Loucy (cell line): ENCODE results near the gene MTA1.

Experiments
- H2AFZ ChIP-seq: fragments of 200-600 bp; sonication (generic); 2 replicates; pipeline ENCODE4 v1.6.0; 2016; ENCODE audit warnings: antibody characterized with exemption, mild to moderate bottlenecking, low read length, moderate library complexity
- H3F3A ChIP-seq: fragments of 200-600 bp; 2 replicates; pipeline ENCODE4 v1.6.0; 2016; ENCODE audit warnings: antibody characterized with exemption, low read depth, mild to moderate bottlenecking
- H3K27me3 ChIP-seq: fragments of 200-600 bp; sonication (generic); 2 replicates; pipeline ENCODE4 v1.6.1; 2014; ENCODE audit warnings: low read length, mild to moderate bottlenecking; ENCODE audit not compliant: insufficient read depth, poor library complexity, severe bottlenecking
- H3K36me3 ChIP-seq: fragments of 200-600 bp; sonication (generic); 2 replicates; pipeline ENCODE4 v1.6.1; 2016; ENCODE audit warnings: low read length; ENCODE audit not compliant: insufficient read depth
- H3K4me1 ChIP-seq: fragments of 200-600 bp; sonication (generic); 2 replicates; pipeline ENCODE4 v1.5.1; 2014; ENCODE audit warnings: low read length, mild to moderate bottlenecking; ENCODE audit not compliant: insufficient read depth, poor library complexity, severe bottlenecking
- H3K4me2 ChIP-seq: fragments of 200-600 bp; sonication (generic); 2 replicates; pipeline ENCODE4 v1.6.0; 2014; ENCODE audit warnings: antibody characterized with exemption, low read length, low read depth, mild to moderate bottlenecking; ENCODE audit not compliant: poor library complexity, severe bottlenecking
- H3K4me3 ChIP-seq: fragments of 200-600 bp; sonication (generic); 2 replicates; pipeline ENCODE4 v1.5.1; 2014; ENCODE audit warnings: low read length, mild to moderate bottlenecking, mixed read lengths; ENCODE audit not compliant: poor library complexity, severe bottlenecking
- H3K79me2 ChIP-seq: fragments of 200-600 bp; sonication (generic); 2 replicates; pipeline ENCODE4 v1.6.1; 2014; ENCODE audit warnings: low read length; ENCODE audit not compliant: insufficient read depth
- H3K9ac ChIP-seq: fragments of 200-600 bp; sonication (generic); 2 replicates; pipeline ENCODE4 v1.6.0; 2014; ENCODE audit warnings: mild to moderate bottlenecking, low read depth, low read length, moderate library complexity; ENCODE audit not compliant: poor library complexity, severe bottlenecking
- H3K9me2 ChIP-seq: fragments of 200-600 bp; sonication (generic); replicated peaks from 2 replicates; pipeline ENCODE4 v1.6.1; 2016; ENCODE audit warnings: low read depth, low read length, mixed read lengths
- H3K9me3 ChIP-seq: fragments of 200-600 bp; sonication (generic); 2 replicates; pipeline ENCODE4 v1.6.1; 2014; ENCODE audit warnings: mild to moderate bottlenecking, antibody characterized with exemption, low read length, low read depth; ENCODE audit not compliant: insufficient read depth
- H4K20me1 ChIP-seq: fragments of 200-600 bp; sonication (generic); 2 replicates; pipeline ENCODE4 v1.6.0; 2014; ENCODE audit warnings: antibody characterized with exemption, low read length, mild to moderate bottlenecking; ENCODE audit not compliant: insufficient read depth, poor library complexity, severe bottlenecking
- CTCF ChIP-seq: fragments of 200-600 bp; sonication (generic); conservative IDR thresholded peaks from 2 replicates; pipeline ENCODE4 v1.5.1; 2014; ENCODE audit warnings: mild to moderate bottlenecking, antibody characterized with exemption, low read length
- EZH2phosphoT487 ChIP-seq: fragments of 200-600 bp; IDR thresholded peaks from 2 replicates; pipeline ENCODE4 v1.6.1; 2018; ENCODE audit warnings: antibody characterized with exemption, mild to moderate bottlenecking, moderate library complexity, borderline replicate concordance

Gene MTA1

GRCh38 chr14:105488781-105489541 lies 69.3 kb downstream of the MTA1 start:
- Histone ChIP-seq H3K9me3 (no peaks in the 10 kb centered on the region), H3F3A (no peaks in the 10 kb centered on the region), H3K9ac (peak overlapping the region; percentile 84), H4K20me1 (peaks cover 16% of the 10 kb centered on the region), H3K36me3 (no peaks in the 10 kb centered on the region), H3K4me3 (peak overlapping the region; percentile 84), H3K27me3 (no peaks in the 10 kb centered on the region), H3K4me1 (peaks cover 29% of the 10 kb centered on the region), H2AFZ (no peak overlapping the region), H3K4me2 (peak overlapping the region; percentile 89), H3K9me2 (no peaks in the 10 kb centered on the region), H3K79me2 (peaks cover 15% of the 10 kb centered on the region)
- TF ChIP-seq EZH2phosphoT487 = no peak
- no peak for TF ChIP-seq CTCF

GRCh38 chr14:105489542-105490266 lies 70.1 kb downstream of the MTA1 start:
- Histone ChIP-seq H3K9ac (peak overlapping the region; percentile 84), H3K27me3 (no peaks in the 10 kb centered on the region), H4K20me1 (peaks cover 16% of the 10 kb centered on the region), H3K4me2 (peak overlapping the region; percentile 89), H3K4me3 (peak overlapping the region; percentile 84), H3F3A (no peaks in the 10 kb centered on the region), H2AFZ (peak overlapping the region; percentile 91), H3K4me1 (peaks cover 26% of the 10 kb centered on the region), H3K9me3 (no peaks in the 10 kb centered on the region), H3K79me2 (peaks cover 20% of the 10 kb centered on the region), H3K9me2 (no peaks in the 10 kb centered on the region), H3K36me3 (no peaks in the 10 kb centered on the region)
- TF ChIP-seq CTCF (peak; percentile 68), EZH2phosphoT487 (no peak)

GRCh38 chr14:105490267-105490571 lies 70.6 kb downstream of the MTA1 start:
- H3K9ac ChIP-seq = peak overlapping the region; percentile 84
- peak overlapping the region; percentile 91 for H2AFZ ChIP-seq
- peaks cover 22% of the 10 kb centered on the region for H3K4me1 ChIP-seq

More at GRCh38 chr14:105490267-105490571, 70.6 kb downstream of the MTA1 start:
- H3K27me3 ChIP-seq = no peaks in the 10 kb centered on the region
- peaks cover 20% of the 10 kb centered on the region for H3K79me2 ChIP-seq
- peak overlapping the region; percentile 89 for H3K4me2 ChIP-seq
- H3K4me3 ChIP-seq = peak overlapping the region; percentile 84
- H3F3A ChIP-seq = no peaks in the 10 kb centered on the region
- no peaks in the 10 kb centered on the region for H3K9me3 ChIP-seq
- H3K9me2 ChIP-seq = no peaks in the 10 kb centered on the region
- H4K20me1 ChIP-seq = peaks cover 16% of the 10 kb centered on the region
- TF ChIP-seq EZH2phosphoT487 (no peak), CTCF (no peak)
- H3K36me3 ChIP-seq = no peaks in the 10 kb centered on the region
